H9 (cell line): ENCODE results near the gene RGS13. TPM values are rescaled to one million over a fixed set of nuclear protein-coding genes. Genes with fewer than 3 reads are reported as not detected.

Experiments used
- DNase-seq: peaks from one replicate; pipeline ENCODE4 v3.0.0-alpha.2; 2017
- H2AFZ ChIP-seq: one replicate; pipeline ENCODE4 v1.6.1; 2013; ENCODE audit warnings: mild to moderate bottlenecking, low read length, control low read depth, moderate library complexity
- H2AK5ac ChIP-seq: 2 replicates; pipeline ENCODE4 v1.6.1; 2013; ENCODE audit warnings: low read length, control low read depth, mixed read lengths; ENCODE audit not compliant: insufficient read length
- H2BK120ac ChIP-seq: one replicate; pipeline ENCODE4 v1.6.1; 2013; ENCODE audit warnings: low read depth, mild to moderate bottlenecking, low read length, control low read depth, inconsistent platforms; ENCODE audit not compliant: poor library complexity, severe bottlenecking
- H2BK12ac ChIP-seq: 2 replicates; pipeline ENCODE4 v1.6.1; 2013; ENCODE audit warnings: low read length, control low read depth, mixed read lengths, low read depth; ENCODE audit not compliant: insufficient read length
- H2BK15ac ChIP-seq: 2 replicates; pipeline ENCODE4 v1.6.1; 2013; ENCODE audit warnings: low read depth, low read length, control low read depth
- H2BK20ac ChIP-seq: one replicate; pipeline ENCODE4 v1.6.1; 2013; ENCODE audit warnings: low read depth, mild to moderate bottlenecking, low read length, control low read depth, inconsistent platforms; ENCODE audit not compliant: poor library complexity, severe bottlenecking
- H2BK5ac ChIP-seq: 2 replicates; pipeline ENCODE4 v1.6.1; 2013; ENCODE audit warnings: low read length, control low read depth, mixed read lengths; ENCODE audit not compliant: insufficient read length
- H3K14ac ChIP-seq: 2 replicates; pipeline ENCODE4 v1.6.1; 2013; ENCODE audit warnings: low read length, control low read depth; ENCODE audit not compliant: insufficient read depth
- H3K18ac ChIP-seq: 2 replicates; pipeline ENCODE4 v1.6.1; 2013; ENCODE audit warnings: low read depth, mild to moderate bottlenecking, mixed read lengths, low read length, control low read depth; ENCODE audit not compliant: insufficient read length
- H3K23ac ChIP-seq: 2 replicates; pipeline ENCODE4 v1.6.1; 2013; ENCODE audit warnings: low read length, control low read depth, mixed read lengths, low read depth; ENCODE audit not compliant: insufficient read length
- H3K23me2 ChIP-seq: 2 replicates; pipeline ENCODE4 v1.6.1; 2013; ENCODE audit warnings: low read depth, mild to moderate bottlenecking, mixed read lengths, low read length, control low read depth; ENCODE audit not compliant: insufficient read length, poor library complexity, severe bottlenecking
- H3K27ac ChIP-seq: 2 replicates; pipeline ENCODE4 v1.5.1; 2013; ENCODE audit warnings: low read length, control low read depth, mixed read lengths, low read depth; ENCODE audit not compliant: insufficient read length
- H3K27me3 ChIP-seq: 2 replicates; pipeline ENCODE4 v1.6.1; 2013; ENCODE audit warnings: low read length, control low read depth, inconsistent platforms; ENCODE audit not compliant: insufficient read depth
- H3K4ac ChIP-seq: 2 replicates; pipeline ENCODE4 v1.6.1; 2013; ENCODE audit warnings: low read depth, mild to moderate bottlenecking, control low read depth, inconsistent platforms, low read length, moderate library complexity
- H3K4me1 ChIP-seq: 2 replicates; pipeline ENCODE4 v1.6.1; 2013; ENCODE audit warnings: low read length, control low read depth, inconsistent platforms; ENCODE audit not compliant: insufficient read depth
- H3K4me2 ChIP-seq: 2 replicates; pipeline ENCODE4 v1.6.1; 2013; ENCODE audit warnings: low read length, control low read depth, mixed read lengths; ENCODE audit not compliant: insufficient read length, insufficient read depth
- H3K56ac ChIP-seq: 2 replicates; pipeline ENCODE4 v1.6.1; 2013; ENCODE audit warnings: low read depth, mild to moderate bottlenecking, mixed read lengths, low read length, control low read depth; ENCODE audit not compliant: insufficient read length
- H3K79me1 ChIP-seq: 2 replicates; pipeline ENCODE4 v1.6.1; 2013; ENCODE audit warnings: low read depth, mild to moderate bottlenecking, moderate library complexity, low read length, control low read depth, inconsistent platforms; ENCODE audit not compliant: insufficient read depth, poor library complexity, severe bottlenecking
- H3K79me2 ChIP-seq: 2 replicates; pipeline ENCODE4 v1.6.1; 2013; ENCODE audit warnings: low read length, control low read depth, inconsistent platforms; ENCODE audit not compliant: insufficient read depth
- H3K9ac ChIP-seq: 2 replicates; pipeline ENCODE4 v1.6.1; 2013; ENCODE audit warnings: low read length, control low read depth, mixed read lengths; ENCODE audit not compliant: insufficient read length; ENCODE audit errors: extremely low read depth
- H3K9me3 ChIP-seq: one replicate; pipeline ENCODE4 v1.6.1; 2013; ENCODE audit warnings: low read depth, low read length, inconsistent platforms; ENCODE audit not compliant: control insufficient read depth
- H3T11ph ChIP-seq: one replicate; pipeline ENCODE4 v1.6.1; 2013; ENCODE audit warnings: mild to moderate bottlenecking, low read length, control low read depth, inconsistent platforms
- H4K20me1 ChIP-seq: one replicate; pipeline ENCODE4 v1.6.1; 2013; ENCODE audit not compliant: control insufficient read depth, insufficient read length, insufficient read depth
- H4K5ac ChIP-seq: 2 replicates; pipeline ENCODE4 v1.6.1; 2013; ENCODE audit warnings: low read depth, mild to moderate bottlenecking, mixed read lengths, low read length, control low read depth; ENCODE audit not compliant: insufficient read length
- H4K8ac ChIP-seq: replicated peaks from 2 replicates; pipeline ENCODE4 v1.6.1; 2013; ENCODE audit warnings: low read length, control low read depth, mixed read lengths, low read depth; ENCODE audit not compliant: insufficient read length
- H4K91ac ChIP-seq: 2 replicates; pipeline ENCODE4 v1.6.1; 2013; ENCODE audit warnings: low read depth, mild to moderate bottlenecking, moderate library complexity, mixed read lengths, low read length, control low read depth; ENCODE audit not compliant: insufficient read length
- H3K27ac Mint-ChIP-seq, 3 experiments: 2 replicates in 2 of 3; 3 replicates in 1 of 3; pipeline ENCODE4 v1.8.0; 2020 to 2021; ENCODE audit warnings: mixed read lengths in 3 of 3, mild to moderate bottlenecking in 1 of 3, moderate library complexity in 1 of 3
- H3K27me3 Mint-ChIP-seq: 2 replicates; pipeline ENCODE4 v1.8.0; 2021; ENCODE audit warnings: low read depth, mild to moderate bottlenecking, moderate library complexity, mixed read lengths
- H3K36me3 Mint-ChIP-seq, 3 experiments: 2 replicates in 2 of 3; 3 replicates in 1 of 3; pipeline ENCODE4 v1.8.0; 2020 to 2021; ENCODE audit warnings: low read depth in 3 of 3, mixed read lengths in 3 of 3; ENCODE audit not compliant: insufficient read depth in 1 of 3
- H3K4me1 Mint-ChIP-seq, 2 experiments: 2 replicates each; pipeline ENCODE4 v1.8.0; 2020; ENCODE audit warnings: mixed read lengths in 2 of 2
- H3K4me3 Mint-ChIP-seq, 2 experiments: 2 replicates in 1 of 2; 3 replicates in 1 of 2; pipeline ENCODE4 v1.8.0; 2020 to 2021; ENCODE audit warnings: mild to moderate bottlenecking in 2 of 2, mixed read lengths in 2 of 2, moderate library complexity in 1 of 2
- H3K9me3 Mint-ChIP-seq, 2 experiments: 2 replicates in 1 of 2; 3 replicates in 1 of 2; pipeline ENCODE4 v1.8.0; 2020; ENCODE audit warnings: mild to moderate bottlenecking in 2 of 2, mixed read lengths in 2 of 2, moderate library complexity in 1 of 2
- WGBS: extraction: QIAGEN DNeasy Blood & Tissue Kit; methylation state at CpG from one replicate; pipeline ENCODE4 v1.1.7; 2013; ENCODE audit warnings: missing lambda C conversion rate, low lambda C conversion rate, mixed read lengths; ENCODE audit not compliant: insufficient read length; ENCODE audit errors: extremely low coverage; 5-methylcytosine and 5-hydroxymethylcytosine counted together
- total RNA-seq: library from RNA; stranded (reverse); gene quantifications from 2 replicates; pipeline ENCODE4 v1.2.1, GENCODE V29; 2021
- TF ChIP-seq, protein P1 (sequence below): fragments of 200-600 bp; sonication (generic); conservative IDR thresholded peaks from 3 replicates; pipeline ENCODE4 v1.8.0; 2021; ENCODE audit warnings: antibody characterized with exemption, mild to moderate bottlenecking

RGS13 gene
- total RNA-seq, 1 experiment from 2014 or later = not detected

DNA sequence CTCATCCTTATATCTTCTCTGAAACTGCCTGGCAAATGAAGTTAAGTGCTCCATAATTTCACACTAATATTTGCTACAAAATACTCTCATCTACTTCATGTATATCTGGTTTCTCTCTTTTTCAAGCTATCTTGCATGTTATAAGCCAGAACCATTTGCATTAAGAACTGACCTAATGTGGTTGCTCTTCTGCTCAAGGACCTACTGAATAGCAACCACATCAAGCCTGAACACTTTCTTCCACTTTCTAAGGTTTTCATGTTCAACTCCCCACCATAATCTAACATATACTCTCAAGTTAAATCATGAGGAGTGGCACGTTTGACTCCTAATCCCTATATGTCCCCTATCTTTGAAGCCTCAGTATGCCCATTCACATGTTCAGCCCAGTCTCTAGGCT, 33.2 kb upstream of the RGS13 start:
- Histone ChIP-seq H3K14ac (no peak overlapping the region), H4K20me1 (no peaks in the 10 kb centered on the region), H3K4me2 (no peak overlapping the region), H3K23me2 (no peaks in the 10 kb centered on the region), H2BK12ac (no peak overlapping the region), H4K8ac (no peak overlapping the region), H3K4ac (no peak overlapping the region), H3K9me3 (no peaks in the 10 kb centered on the region), H3K79me2 (no peaks in the 10 kb centered on the region), H4K5ac (no peak overlapping the region), H4K91ac (no peak overlapping the region), H3K56ac (no peak overlapping the region), H3K4me1 (no peaks in the 10 kb centered on the region), H3K27me3 (no peaks in the 10 kb centered on the region), H2BK120ac (no peak overlapping the region), H3T11ph (no peak overlapping the region), H2BK5ac (no peak overlapping the region), H3K9ac (no peak overlapping the region), H3K27ac (no peak overlapping the region), H2BK15ac (no peak overlapping the region), H3K23ac (no peak overlapping the region), H2AK5ac (no peak overlapping the region), H3K18ac (no peak overlapping the region), H3K79me1 (no peaks in the 10 kb centered on the region), H2AFZ (no peak overlapping the region), H2BK20ac (no peak overlapping the region)
- H3K27ac Mint-ChIP-seq = no peak overlapping the region
- TF ChIP-seq, protein P1, sequence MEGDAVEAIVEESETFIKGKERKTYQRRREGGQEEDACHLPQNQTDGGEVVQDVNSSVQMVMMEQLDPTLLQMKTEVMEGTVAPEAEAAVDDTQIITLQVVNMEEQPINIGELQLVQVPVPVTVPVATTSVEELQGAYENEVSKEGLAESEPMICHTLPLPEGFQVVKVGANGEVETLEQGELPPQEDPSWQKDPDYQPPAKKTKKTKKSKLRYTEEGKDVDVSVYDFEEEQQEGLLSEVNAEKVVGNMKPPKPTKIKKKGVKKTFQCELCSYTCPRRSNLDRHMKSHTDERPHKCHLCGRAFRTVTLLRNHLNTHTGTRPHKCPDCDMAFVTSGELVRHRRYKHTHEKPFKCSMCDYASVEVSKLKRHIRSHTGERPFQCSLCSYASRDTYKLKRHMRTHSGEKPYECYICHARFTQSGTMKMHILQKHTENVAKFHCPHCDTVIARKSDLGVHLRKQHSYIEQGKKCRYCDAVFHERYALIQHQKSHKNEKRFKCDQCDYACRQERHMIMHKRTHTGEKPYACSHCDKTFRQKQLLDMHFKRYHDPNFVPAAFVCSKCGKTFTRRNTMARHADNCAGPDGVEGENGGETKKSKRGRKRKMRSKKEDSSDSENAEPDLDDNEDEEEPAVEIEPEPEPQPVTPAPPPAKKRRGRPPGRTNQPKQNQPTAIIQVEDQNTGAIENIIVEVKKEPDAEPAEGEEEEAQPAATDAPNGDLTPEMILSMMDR = no peak
- H3K27me3 Mint-ChIP-seq = no peaks in the 10 kb centered on the region
- H3K4me3 Mint-ChIP-seq = no peak overlapping the region
- H3K36me3 Mint-ChIP-seq = no peaks in the 10 kb centered on the region
- H3K4me1 Mint-ChIP-seq = no peaks in the 10 kb centered on the region
- no peaks in the 10 kb centered on the region for H3K9me3 Mint-ChIP-seq
- DNase-seq = no peak
- WGBS = no CpG with 5 or more reads among the region's 1 CpG
